Measurements from ENCODE around the gene FERMT3.

Gene FERMT3

GRCh38 chr11:64251753-64252002, 45.2 kb downstream of the FERMT3 start:
- Histone ChIP-seq H3K23ac (ENCODE audit: low read length) (peak overlapping the region; percentile 57), H4K5ac (ENCODE audit: low read length) (no peak overlapping the region), H3K4me1 (ENCODE audit: control insufficient read depth, low read depth, low read length) (peaks cover 12% of the 10 kb centered on the region), H2BK15ac (replicated peaks; ENCODE audit: low read depth) (no peak overlapping the region), H3K56ac (ENCODE audit: low read length) (peak overlapping the region; percentile 94), H3K79me2 (ENCODE audit: control insufficient read depth, insufficient read depth, low read length) (peaks cover 12% of the 10 kb centered on the region), H3K27ac (ENCODE audit: low read depth, low read length) (no peak overlapping the region), H3K36me3 (ENCODE audit: control insufficient read depth, insufficient read depth, low read length) (peaks cover 5% of the 10 kb centered on the region), H3K4ac (ENCODE audit: low read depth, low read length) (peak overlapping the region; percentile 21), H3K27me3 (ENCODE audit: insufficient read depth, low read length, poor library complexity) (no peaks in the 10 kb centered on the region), H2BK5ac (ENCODE audit: low read length) (no peak overlapping the region), H3K4me2 (ENCODE audit: low read length) (peak overlapping the region; percentile 82), H3K9ac (ENCODE audit: low read length) (peak overlapping the region; percentile 95), H3K4me3 (ENCODE audit: low read length) (peak overlapping the region; percentile 82), H3K79me1 (ENCODE audit: low read length) (peaks cover 13% of the 10 kb centered on the region), H2BK120ac (ENCODE audit: low read depth, low read length) (no peak overlapping the region), H3K18ac (ENCODE audit: low read length) (peak overlapping the region; percentile 16), H2AK5ac (ENCODE audit: low read length) (no peak overlapping the region), H4K8ac (ENCODE audit: low read depth, low read length) (no peak overlapping the region)
- WGBS (ENCODE audit: extremely low coverage, insufficient coverage, low lambda C conversion rate), result no CpG with 5 or more reads among the region's 18 CpGs
- DNase-seq, result no peak

GRCh38 chr11:64252003-64252872, 45.7 kb downstream of the FERMT3 start:
- Histone ChIP-seq H3K4me3 (ENCODE audit: low read length) (peak overlapping the region; percentile 82), H4K5ac (ENCODE audit: low read length) (no peak overlapping the region), H2AK5ac (ENCODE audit: low read length) (peak overlapping the region; percentile 59), H3K79me1 (ENCODE audit: low read length) (peaks cover 13% of the 10 kb centered on the region), H3K27me3 (ENCODE audit: insufficient read depth, low read length, poor library complexity) (no peaks in the 10 kb centered on the region), H3K4ac (ENCODE audit: low read depth, low read length) (peak overlapping the region; percentile 21), H2BK5ac (ENCODE audit: low read length) (no peak overlapping the region), H3K36me3 (ENCODE audit: control insufficient read depth, insufficient read depth, low read length) (peaks cover 5% of the 10 kb centered on the region), H3K9ac (ENCODE audit: low read length) (peak overlapping the region; percentile 95), H2BK15ac (replicated peaks; ENCODE audit: low read depth) (no peak overlapping the region), H3K18ac (ENCODE audit: low read length) (peak overlapping the region; percentile 16), H3K4me1 (ENCODE audit: control insufficient read depth, low read depth, low read length) (peaks cover 12% of the 10 kb centered on the region), H3K23ac (ENCODE audit: low read length) (peak overlapping the region; percentile 57), H3K79me2 (ENCODE audit: control insufficient read depth, insufficient read depth, low read length) (peaks cover 12% of the 10 kb centered on the region), H4K8ac (ENCODE audit: low read depth, low read length) (no peak overlapping the region), H3K56ac (ENCODE audit: low read length) (peak overlapping the region; percentile 94), H2BK120ac (ENCODE audit: low read depth, low read length) (no peak overlapping the region), H3K27ac (ENCODE audit: low read depth, low read length) (no peak overlapping the region), H3K4me2 (ENCODE audit: low read length) (peak overlapping the region; percentile 82)
- DNase-seq, result peak; percentile 54
- no CpG with 5 or more reads among the region's 23 CpGs for WGBS (ENCODE audit: extremely low coverage, insufficient coverage, low lambda C conversion rate)

- Histone ChIP-seq H3K18ac (ENCODE audit: low read length) (no peak overlapping the region), H3K79me1 (ENCODE audit: low read length) (peaks cover 13% of the 10 kb centered on the region), H2BK5ac (ENCODE audit: low read length) (no peak overlapping the region), H3K9ac (ENCODE audit: low read length) (no peak overlapping the region), H3K79me2 (ENCODE audit: control insufficient read depth, insufficient read depth, low read length) (peaks cover 12% of the 10 kb centered on the region), H3K4me3 (ENCODE audit: low read length) (no peak overlapping the region), H3K56ac (ENCODE audit: low read length) (peak overlapping the region; percentile 38), H2BK120ac (ENCODE audit: low read depth, low read length) (no peak overlapping the region), H3K4me2 (ENCODE audit: low read length) (no peak overlapping the region), H3K4me1 (ENCODE audit: control insufficient read depth, low read depth, low read length) (peaks cover 10% of the 10 kb centered on the region), H3K4ac (ENCODE audit: low read depth, low read length) (no peak overlapping the region), H3K23ac (ENCODE audit: low read length) (no peak overlapping the region), H4K5ac (ENCODE audit: low read length) (no peak overlapping the region), H4K8ac (ENCODE audit: low read depth, low read length) (no peak overlapping the region), H3K27me3 (ENCODE audit: insufficient read depth, low read length, poor library complexity) (no peaks in the 10 kb centered on the region), H3K27ac (ENCODE audit: low read depth, low read length) (no peak overlapping the region), H2BK15ac (replicated peaks; ENCODE audit: low read depth) (no peak overlapping the region), H3K36me3 (ENCODE audit: control insufficient read depth, insufficient read depth, low read length) (peaks cover 5% of the 10 kb centered on the region), H2AK5ac (ENCODE audit: low read length) (no peak overlapping the region)
- WGBS (ENCODE audit: extremely low coverage, insufficient coverage, low lambda C conversion rate), result no CpG with 5 or more reads among the region's 8 CpGs
- no peak for DNase-seq
Observed at GRCh38 chr11:64253043-64253442, 46.5 kb downstream of the FERMT3 start.

- no CpG with 5 or more reads among the region's 5 CpGs for WGBS (ENCODE audit: extremely low coverage, insufficient coverage, low lambda C conversion rate)
- H3K4me1 ChIP-seq (ENCODE audit: control insufficient read depth, low read depth, low read length), result peaks cover 5% of the 10 kb centered on the region
- peaks cover 13% of the 10 kb centered on the region for H3K79me1 ChIP-seq (ENCODE audit: low read length)
- no peak overlapping the region for H3K18ac ChIP-seq (ENCODE audit: low read length)
- no peak overlapping the region for H2BK15ac ChIP-seq (replicated peaks; ENCODE audit: low read depth)
- no peak overlapping the region for H3K27ac ChIP-seq (ENCODE audit: low read depth, low read length)
- H3K36me3 ChIP-seq (ENCODE audit: control insufficient read depth, insufficient read depth, low read length), result peaks cover 7% of the 10 kb centered on the region
- no peak overlapping the region for H3K4me2 ChIP-seq (ENCODE audit: low read length)
- H3K56ac ChIP-seq (ENCODE audit: low read length), result no peak overlapping the region
- no peak overlapping the region for H3K4me3 ChIP-seq (ENCODE audit: low read length)
- no peak overlapping the region for H2AK5ac ChIP-seq (ENCODE audit: low read length)
- H3K4ac ChIP-seq (ENCODE audit: low read depth, low read length), result no peak overlapping the region
- DNase-seq, result no peak
- no peak overlapping the region for H3K9ac ChIP-seq (ENCODE audit: low read length)
- no peak overlapping the region for H2BK120ac ChIP-seq (ENCODE audit: low read depth, low read length)
- H3K27me3 ChIP-seq (ENCODE audit: insufficient read depth, low read length, poor library complexity), result no peaks in the 10 kb centered on the region
- H2BK5ac ChIP-seq (ENCODE audit: low read length), result no peak overlapping the region
- H4K8ac ChIP-seq (ENCODE audit: low read depth, low read length), result no peak overlapping the region
- H3K79me2 ChIP-seq (ENCODE audit: control insufficient read depth, insufficient read depth, low read length), result peaks cover 12% of the 10 kb centered on the region
- H4K5ac ChIP-seq (ENCODE audit: low read length), result no peak overlapping the region
- H3K23ac ChIP-seq (ENCODE audit: low read length), result no peak overlapping the region
Observed at GRCh38 chr11:64253481-64253880, 47.0 kb downstream of the FERMT3 start.

DNA sequence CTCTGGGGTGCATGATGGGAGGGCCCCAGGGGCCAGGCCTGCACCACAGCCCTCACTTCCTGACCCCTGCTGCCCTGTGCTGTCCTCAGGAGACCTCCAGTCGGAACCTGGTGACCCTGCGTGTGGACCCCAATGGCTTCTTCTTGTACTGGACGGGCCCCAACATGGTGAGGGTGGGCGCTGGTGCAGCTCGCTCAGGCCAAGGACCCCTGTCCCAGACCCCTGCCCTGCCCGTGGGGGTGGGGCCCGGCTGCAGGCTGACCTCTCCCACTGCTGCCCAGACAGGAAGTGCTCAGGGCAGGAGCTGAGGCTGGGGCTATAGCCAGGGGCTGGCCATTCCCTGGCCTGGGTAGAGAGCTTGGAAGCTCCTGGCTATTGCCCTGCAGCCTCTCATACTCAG, 47.8 kb downstream of the FERMT3 start:
- no peak overlapping the region for H2BK5ac ChIP-seq (ENCODE audit: low read length)
- H3K27me3 ChIP-seq (ENCODE audit: insufficient read depth, low read length, poor library complexity), result no peaks in the 10 kb centered on the region
- peaks cover 8% of the 10 kb centered on the region for H3K36me3 ChIP-seq (ENCODE audit: control insufficient read depth, insufficient read depth, low read length)
- H3K9ac ChIP-seq (ENCODE audit: low read length), result no peak overlapping the region
- no peak for DNase-seq
- no peak overlapping the region for H3K4me3 ChIP-seq (ENCODE audit: low read length)
- H4K5ac ChIP-seq (ENCODE audit: low read length), result no peak overlapping the region
- no peak overlapping the region for H2AK5ac ChIP-seq (ENCODE audit: low read length)
- no peak overlapping the region for H3K4ac ChIP-seq (ENCODE audit: low read depth, low read length)
- H3K79me2 ChIP-seq (ENCODE audit: control insufficient read depth, insufficient read depth, low read length), result peaks cover 12% of the 10 kb centered on the region
- no peak overlapping the region for H3K23ac ChIP-seq (ENCODE audit: low read length)
- H2BK15ac ChIP-seq (replicated peaks; ENCODE audit: low read depth), result no peak overlapping the region
- H3K4me1 ChIP-seq (ENCODE audit: control insufficient read depth, low read depth, low read length), result peaks cover 3% of the 10 kb centered on the region
- no peak overlapping the region for H3K27ac ChIP-seq (ENCODE audit: low read depth, low read length)
- WGBS (ENCODE audit: extremely low coverage, insufficient coverage, low lambda C conversion rate), result no CpG with 5 or more reads among the region's 7 CpGs
- H3K79me1 ChIP-seq (ENCODE audit: low read length), result peaks cover 13% of the 10 kb centered on the region
- no peak overlapping the region for H3K56ac ChIP-seq (ENCODE audit: low read length)
- H3K18ac ChIP-seq (ENCODE audit: low read length), result no peak overlapping the region
- H2BK120ac ChIP-seq (ENCODE audit: low read depth, low read length), result no peak overlapping the region
- H3K4me2 ChIP-seq (ENCODE audit: low read length), result no peak overlapping the region
- H4K8ac ChIP-seq (ENCODE audit: low read depth, low read length), result no peak overlapping the region

Data from mesendoderm (in vitro differentiated cells).